Stimulated activated CD4-positive, alpha-beta T cell treated with anti-CD3 and anti-CD28 coated beads, Interleukin-15, amount 100 ng/mL, for 1 hour (primary cell): ENCODE results near the gene HADHA.
A peak's percentile ranks its signal among the peaks of the same experiment; 100 is the strongest.

ENCODE experiments used
- DNase-seq, 2 donors: peaks; one replicate each; pipeline ENCODE4 v3.0.0-alpha.2; 2020; ENCODE audit warnings: low read depth in 1 of 2, low spot score in 1 of 2

The HADHA gene

DNA sequence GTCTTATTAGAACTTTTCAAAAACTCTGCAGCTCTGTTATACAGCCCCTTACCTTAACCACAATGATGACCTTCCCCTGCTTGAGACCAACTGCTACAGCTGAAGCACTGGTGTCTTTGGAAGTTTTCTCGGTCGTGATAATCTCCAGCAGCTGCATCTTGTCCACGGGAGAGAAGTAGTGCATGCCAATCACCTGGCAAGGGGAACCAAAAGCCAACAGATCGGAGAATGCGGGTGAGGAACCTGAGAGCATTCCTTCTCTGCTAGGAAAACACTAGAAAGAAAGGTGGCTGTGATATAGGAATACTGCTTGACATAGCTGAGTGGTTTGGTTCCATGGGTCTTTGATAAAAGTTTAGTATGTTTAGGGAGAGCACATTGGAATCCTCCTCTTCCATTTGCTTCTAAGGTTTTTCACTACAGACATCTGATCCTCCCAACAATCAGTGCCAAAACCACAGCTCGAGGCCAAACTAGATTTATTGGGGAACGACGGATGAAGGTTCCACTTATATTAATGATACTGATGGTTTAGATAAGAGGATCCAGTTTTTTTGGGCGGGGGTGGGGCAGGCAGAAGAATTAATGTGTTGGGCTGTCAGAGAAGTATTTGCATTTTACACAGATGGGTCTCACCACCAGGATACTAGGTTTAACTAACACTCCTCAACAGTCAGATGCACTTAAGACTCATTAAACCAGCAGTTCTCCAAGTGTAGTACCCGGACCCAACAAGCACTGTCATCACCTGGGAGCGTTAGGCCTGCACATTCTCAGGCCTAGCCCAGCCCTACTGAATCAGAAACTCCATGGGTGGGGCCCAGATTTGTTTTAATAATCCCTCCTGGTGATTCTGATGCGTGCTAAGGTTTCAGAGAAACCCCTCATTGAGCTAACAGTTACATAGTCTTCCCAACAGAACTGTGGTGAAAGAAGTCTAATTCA is 49.1 kb downstream of the HADHA start:
- DNase-seq: no peak

DNA sequence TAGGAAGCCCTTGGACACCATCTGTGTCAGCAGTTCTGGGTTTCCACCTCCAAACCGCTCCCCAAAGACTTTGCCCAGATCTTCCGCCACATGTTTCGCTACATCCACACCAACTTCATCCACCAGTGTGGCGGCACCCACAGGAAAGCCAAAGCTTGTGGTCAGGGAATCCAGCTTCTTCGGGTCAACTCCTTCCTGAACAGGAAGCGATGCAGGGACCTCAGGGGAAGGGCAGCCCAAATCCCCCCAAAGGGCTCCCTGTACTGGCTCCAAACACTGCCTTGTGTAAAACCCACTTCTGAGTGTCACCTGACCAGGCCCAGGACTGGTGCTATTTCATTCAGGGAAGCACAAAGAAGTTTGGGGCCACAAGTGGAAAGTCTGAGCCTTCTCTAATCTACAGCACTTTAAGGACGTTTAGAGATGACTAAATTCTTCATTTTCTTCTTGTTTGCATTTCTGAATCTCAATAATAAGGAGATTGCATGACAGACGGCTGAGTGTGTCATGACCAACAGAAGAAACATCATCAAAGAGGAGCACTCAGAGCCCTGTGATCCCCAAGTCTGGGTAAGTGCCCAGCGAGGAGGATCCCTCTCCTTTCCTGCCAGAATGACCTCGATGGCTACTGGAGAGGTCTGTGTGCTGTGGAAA is 50.7 kb downstream of the HADHA start:
- DNase-seq: no peak

DNA sequence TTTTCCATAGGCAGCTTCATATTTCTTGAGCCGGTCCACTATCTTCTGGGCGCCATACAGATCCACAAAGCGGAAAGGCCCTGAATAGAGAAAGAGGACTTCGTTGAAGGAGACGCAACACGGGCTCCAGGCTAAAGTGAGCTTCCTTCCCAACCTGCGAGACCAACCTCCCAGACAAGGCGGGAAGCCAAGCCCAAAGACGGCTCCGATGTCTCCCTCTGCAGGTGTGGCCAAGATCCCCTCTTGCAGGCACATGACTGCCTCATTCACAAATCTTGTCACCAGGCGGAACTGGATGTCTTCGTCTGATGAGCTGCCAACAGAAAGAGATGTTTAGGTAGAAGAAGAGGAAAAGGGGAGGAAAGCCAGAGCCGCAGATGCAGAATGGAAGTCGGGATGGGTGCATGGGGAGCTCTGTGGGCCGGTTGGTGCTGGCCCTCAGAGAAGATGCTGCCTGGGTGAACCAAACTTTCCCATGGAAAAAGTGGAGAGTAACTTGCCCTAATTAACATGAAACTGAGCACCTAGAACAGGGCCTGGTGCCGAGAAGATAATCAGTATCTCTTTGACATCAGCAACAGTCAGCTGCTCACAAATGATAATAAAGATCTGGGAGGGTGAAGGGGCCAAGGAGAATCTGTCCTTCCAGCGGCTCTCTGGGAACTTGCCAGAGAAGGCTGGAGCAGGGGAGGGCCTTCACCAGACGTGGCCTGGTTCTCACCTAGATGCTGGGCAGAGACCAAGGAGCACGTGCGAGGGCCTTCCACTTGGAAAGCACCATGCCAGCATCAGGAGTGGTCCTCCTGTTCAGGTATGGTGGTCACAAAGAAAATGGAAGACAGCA is 52.9 kb downstream of the HADHA start:
- DNase-seq: no peak

DNA sequence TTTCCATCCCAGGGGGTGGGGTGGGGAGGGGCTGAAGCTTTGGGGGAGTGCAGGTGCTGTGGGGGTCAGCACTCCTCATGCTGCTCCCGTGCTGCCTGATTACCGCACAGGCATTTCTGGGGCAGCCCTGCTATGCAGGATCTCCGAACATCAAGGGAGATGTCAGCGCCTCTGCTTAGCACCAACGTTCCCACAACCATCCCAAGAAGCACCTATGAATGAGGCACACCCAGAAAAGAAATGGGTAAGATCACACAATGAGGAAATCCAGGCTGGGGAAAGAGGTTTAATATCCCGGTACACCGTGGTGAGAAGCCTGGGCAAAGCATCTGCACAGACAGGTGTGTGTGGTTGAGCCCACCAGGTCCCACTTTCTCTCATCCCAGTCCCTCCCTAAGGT is 54.1 kb downstream of the HADHA start:
- DNase-seq: no peak

DNA sequence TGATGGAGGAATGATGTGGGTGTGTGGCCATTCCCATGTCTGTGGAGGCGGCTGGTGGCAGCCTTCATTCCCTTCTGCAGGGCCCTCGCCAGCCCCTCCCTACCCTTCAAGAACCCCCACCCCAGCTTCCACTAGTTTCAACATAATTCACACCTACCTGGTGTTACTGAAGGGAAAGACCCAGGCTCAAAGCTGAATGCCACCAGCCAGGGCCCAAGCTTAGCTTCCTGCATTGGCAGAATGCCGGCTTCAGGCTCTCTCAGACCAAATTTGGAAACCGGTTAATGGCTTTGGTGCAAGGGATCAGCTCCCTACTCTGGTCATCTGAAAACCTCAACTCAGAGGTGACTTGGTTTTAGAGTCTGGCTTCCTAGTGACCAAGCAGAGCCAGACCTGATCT is 54.7 kb downstream of the HADHA start:
- DNase-seq: no peak

DNA sequence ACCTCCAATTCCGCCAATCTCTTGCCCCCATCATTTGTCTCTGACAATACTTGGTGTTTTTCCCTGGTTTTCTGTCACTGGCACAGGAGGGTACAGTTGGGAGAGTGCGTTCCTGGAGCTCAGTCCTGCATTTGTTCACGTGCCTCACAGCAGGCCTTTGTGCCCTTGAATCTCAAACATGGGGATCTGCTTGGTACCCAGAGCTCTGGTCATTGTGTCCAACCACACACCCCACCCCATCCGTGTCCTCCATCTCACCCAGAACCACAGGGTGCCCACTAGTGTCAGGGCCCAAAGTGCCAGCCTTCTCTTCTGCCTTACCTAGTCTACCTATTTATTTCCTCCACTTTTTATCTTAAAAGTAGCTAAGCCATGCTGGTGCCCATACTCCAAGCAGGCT is 55.3 kb downstream of the HADHA start:
- DNase-seq: no peak

DNA sequence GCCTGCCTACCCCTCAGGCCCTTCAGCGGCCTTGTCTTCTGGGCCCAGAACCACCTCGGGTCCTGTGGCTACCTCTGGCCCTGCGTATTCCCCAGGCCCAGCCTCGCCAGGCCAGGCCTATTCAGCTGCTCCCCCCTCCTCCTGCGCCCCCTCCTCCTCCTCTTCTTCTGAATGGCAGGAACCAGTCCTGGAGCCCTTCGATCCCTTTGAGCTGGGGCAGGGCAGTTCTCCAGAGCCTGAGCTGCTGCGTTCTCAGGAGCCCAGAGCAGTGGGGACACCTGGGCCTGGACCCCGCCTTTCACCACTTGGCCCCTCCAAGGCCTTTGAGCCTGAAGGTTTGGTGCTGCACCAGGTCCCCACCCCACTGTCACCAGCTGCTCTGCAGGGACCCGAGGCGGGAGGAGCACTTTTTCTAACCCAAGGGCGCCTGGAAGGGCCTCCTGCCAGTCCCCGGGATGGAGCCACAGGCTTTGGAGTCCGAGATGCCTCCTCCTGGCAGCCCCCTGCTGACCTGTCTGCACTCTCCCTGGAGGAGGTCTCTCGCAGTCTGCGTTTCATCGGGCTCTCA is 56.8 kb downstream of the HADHA start:
- DNase-seq: no peak

DNA sequence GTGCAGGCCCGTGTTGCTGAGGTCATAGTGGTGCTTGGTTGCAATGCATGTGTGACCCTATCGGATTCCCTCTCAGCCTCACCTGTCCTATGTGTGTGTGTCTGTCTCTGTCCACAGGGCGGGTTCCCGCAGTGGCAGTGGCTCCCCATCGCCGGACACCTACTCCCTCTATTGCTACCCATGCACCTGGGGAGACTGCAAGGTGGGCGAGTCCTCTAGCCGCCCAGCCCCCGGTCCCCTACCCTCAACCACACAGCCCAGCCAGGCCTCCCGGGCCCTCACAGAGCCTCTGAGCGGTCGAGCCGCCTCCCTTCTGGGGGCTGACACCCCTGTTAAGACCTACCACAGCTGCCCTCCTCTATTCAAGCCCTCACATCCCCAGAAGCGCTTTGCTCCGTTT is 57.3 kb downstream of the HADHA start:
- DNase-seq: no peak

DNA sequence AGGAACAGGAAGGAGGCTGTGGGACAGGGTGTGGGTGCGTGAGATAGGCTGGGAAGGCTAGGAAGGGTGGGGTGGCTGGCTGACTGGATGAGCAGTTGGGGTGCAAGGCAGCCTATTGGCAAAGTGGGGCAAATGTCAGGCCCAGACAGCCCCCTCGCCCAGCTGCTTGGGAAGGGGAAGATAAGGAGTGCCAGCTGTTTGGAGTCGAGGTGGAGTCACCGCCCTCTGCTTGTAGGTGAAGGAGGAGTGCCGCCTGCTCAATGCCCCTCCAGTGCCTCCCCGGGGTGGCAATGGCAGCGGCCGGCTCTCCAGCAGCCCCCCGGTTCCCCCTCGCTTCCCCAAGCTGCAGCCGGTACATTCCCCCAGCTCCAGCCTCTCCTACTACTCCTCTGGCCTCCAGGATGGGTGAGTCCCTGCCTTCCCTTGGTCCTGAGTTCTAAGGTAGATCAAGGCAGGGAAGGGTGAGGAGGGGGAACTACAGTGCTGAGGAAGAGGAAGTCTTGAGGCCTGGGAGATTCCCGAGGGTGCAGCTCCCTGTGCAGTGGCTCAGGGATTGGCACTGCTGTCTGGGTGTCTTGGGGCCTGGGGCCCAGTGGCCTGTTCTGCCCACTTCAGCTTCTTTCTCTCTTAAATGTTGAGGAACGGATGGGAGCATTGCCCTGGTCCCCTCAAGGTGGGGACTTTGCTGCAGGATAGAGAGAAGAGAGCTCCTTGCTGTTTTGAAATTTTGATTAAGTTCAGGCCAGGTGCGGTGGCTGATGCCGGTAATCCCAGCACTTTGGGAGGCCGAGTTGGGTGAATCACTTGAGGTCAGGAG is 58.3 kb downstream of the HADHA start:
- DNase-seq: no peak

DNA sequence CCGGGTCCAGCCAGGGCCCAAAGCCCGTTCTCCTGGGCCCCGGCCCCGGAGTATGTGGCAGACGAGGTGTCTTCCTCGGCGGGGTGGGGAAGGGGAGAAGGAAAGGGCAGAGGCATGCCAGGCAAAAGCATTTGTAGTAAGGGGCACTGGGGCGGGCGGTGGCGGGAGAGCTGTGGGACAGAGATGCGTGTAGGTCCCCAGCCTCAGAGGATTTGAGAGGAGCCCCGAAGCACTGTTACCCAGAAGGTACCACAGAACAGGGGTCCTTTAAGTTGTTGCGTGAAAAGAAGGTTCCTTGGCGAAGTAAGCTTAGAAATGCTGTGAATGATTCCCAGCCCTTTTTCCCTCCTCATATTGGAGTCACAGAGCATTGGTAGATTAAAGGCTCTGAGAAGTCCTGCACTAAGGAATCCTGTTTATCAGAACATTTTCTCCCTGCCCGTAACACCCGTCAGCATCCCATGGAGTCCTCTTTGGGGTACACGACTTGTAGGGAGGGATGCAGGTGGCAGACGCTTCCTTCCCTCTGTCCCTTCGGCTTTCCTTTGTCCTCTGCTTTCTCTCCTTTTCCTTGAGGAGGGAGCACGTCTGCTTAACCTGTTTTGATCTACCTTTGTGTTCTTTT is 59.0 kb downstream of the HADHA start:
- DNase-seq: no peak

DNA sequence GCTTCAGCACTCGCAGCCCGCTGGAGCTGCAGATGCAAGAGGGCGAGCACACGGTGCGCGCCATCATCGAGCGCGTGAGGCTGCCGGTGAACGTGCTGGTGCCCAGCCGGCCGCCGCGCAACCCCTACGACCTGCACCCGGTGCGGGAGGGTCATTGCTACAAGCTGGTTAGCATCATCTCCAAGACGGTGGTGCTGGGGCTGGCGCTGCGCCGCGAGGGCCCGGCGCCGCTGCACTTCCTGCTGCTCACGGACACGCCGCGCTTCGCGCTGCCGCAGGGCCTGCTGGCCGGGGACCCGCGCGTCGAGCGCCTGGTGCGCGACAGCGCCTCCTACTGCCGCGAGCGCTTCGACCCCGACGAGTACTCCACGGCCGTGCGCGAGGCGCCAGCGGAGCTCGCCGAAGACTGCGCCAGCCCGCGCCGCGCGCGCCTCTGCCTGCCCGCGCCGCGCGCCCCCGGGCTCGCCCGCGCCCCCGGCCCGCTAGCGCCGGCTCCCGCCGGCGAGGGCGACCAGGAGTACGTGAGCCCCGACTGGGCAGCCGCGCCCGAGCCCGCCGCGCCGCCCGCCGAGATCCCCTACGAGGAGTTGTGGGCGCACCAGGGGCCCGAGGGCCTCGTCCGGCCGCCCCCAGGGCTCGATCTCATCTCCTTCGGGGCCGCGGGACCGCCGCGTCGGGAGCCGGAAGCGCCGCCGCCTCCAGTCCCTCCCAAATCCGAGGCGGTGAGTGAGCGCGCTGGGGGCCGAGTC is 59.7 kb downstream of the HADHA start:
- DNase-seq: peak; percentile 77 to 84

DNA sequence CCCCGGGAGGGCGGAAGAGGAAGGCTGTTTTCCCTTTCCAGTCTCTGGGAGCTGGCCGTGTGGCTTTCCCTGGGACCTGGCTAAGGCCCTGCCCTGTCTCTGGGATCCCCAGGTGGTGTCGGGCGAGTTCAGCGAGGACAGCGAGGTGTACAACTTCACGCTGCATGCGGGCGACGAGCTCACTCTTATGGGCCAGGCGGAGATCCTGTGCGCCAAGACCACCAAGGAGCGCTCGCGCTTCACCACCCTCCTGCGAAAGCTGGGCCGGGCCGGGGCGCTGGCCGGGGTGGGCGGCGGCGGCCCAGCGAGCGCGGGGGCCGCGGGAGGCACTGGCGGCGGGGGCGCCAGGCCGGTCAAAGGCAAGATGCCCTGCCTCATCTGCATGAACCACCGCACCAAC is 60.3 kb downstream of the HADHA start:
- no peak for DNase-seq

DNA sequence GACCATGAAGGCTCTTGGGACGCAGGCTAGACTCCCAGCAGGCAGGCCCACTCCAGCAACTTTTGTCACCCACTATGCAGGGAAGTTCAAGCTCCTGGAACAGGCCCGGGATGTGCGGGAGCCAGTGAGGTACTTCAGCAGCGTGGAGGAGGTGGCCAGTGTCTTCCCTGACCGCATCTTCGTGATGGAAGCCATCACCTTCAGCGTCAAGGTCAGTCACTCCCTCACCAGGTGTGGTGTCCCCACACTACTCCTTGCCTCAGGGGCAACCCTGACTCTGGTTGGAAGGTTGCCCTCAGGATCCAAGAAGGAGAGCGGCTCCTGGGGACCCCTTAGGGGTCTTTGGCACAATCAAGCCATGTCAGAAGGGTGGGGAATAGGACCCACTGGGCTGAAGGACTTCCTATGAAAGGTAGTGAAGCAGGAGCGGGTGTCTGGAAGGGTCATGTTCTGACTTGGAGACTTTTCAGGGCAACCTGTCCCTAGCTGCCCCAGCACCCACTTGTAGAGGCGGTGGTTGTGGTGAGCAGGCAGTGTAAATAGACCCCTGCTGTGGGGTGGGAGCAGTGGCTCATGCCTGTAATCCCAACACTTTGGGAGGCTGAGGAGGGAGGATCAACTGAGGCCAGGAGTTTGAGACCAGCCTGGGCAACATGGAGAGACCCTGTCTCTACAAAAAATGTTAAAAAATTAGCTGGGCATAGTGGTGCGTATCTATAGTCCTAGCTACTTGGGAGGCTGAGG is 61.4 kb downstream of the HADHA start:
- no peak for DNase-seq

DNA sequence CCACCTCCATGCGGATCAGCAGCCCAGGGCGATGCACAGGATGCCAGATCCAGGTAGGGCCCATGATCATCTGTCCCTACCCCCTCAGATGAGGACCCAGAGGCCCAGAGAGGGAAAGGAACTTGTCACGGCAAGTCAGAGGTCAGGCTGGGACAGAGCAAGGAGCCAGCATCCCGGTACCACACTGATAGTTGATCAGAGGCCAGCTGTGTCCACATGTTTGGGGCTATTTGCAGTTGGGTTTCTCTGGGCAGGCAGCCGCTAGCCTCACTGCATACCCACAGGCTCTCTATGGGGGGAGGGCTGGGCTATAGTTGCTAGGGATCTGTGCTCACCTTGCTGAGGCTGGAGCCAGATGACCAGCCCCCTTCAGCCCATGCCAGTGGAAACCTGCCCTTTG is 62.0 kb downstream of the HADHA start:
- DNase-seq: no peak

DNA sequence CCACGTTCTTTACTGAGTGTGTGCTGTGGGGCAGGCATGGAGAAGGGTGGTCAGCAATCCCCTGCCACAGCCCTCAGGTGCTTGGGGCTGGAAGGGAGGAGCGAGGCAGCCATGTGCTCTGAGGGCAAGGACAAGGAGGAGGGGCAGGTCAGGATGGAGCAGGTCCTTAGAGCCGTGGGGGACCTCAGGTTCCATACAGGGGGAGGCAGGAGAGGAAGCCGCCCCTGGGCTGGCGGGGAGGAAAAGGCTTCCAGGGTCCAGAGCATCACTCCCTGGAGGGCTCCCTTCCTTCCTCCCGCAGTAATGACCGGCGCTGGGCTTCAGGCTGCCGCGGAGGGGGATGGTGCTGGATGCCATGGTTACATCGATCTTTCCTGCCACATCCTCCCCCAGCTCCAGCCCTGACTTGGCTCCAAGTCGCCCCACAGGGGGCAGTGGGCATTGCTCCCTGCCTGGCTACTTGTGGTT is 65.0 kb downstream of the HADHA start:
- no peak for DNase-seq

DNA sequence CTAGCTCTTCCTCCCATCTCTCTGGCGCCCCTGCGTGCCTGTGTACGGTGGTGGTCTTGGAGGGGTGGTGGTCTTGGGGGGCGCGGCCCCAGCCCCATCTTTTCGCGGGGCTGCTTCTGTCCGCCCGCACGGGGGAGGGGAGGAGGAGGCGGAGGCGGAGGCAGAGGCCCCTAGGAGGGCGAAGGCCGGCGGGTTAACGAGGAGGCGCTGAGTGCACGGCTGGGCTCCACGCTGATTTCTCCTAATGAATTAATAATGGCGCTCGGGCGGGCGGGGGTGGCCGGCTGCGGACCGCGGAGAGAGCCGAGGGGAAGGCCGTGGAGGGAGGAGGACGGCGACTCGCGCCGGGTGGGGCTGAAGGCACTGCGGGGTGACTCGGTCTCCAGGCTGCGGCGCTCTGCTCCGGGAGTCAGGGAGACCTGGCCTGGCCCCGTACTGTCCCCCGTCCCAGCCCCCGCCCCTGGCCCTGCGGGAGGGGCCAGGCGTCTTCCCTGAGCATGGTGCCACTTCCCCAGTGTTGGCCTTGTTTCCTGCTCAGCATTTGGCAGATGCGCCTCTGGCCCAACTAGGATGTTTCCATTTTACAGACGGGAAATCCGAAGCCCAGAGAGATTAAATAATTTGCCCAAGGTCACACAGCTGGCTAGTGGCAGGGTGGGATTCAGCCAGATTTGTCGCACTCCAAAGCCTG is 65.5 kb downstream of the HADHA start:
- no peak for DNase-seq

DNA sequence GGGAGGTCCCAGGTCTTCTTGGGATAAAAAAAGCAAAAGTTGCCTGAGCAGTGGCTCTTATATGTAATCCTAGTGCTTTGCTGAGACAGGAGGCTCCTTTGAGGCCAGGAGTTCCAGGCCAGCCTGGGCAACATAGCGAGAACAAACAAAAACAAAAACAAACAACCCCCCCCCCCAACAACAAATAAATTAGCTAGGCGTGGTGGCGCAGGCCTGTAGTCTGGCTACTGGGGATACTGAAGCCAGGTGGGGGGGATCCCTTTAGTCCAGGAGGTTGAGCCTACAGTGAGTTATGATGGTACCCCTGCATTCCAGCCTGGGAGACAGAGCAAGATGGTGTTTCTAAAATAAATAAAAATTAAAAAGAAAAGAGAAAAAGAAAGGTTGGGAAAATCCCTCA is 66.2 kb downstream of the HADHA start:
- DNase-seq: no peak

DNA sequence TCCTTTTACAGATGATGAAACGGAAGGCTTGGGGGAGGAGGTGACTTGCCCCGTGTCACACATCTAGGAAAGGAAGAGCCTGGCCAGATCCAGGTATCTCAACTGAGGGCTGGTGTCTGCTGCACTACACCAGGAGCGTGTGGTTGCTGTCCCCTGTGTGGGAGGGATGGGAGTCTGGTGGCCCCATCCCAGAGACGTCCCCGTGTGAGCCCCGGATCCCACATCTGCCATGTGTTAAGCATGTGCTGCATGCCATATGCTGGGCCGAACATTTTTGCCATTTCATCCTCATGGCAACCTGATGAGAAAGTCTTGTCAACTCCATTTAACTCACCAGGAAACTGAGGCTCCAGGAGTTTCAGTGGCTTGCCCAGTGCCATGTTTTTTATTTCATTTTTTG is 67.3 kb downstream of the HADHA start:
- DNase-seq: no peak
